Parathyroid adenoma (tissue), 2 donors: ENCODE data around the gene RAPGEF1.

Experiments used
- H2AFZ ChIP-seq: fragments of 300-600 bp; sonication (generic); one replicate; pipeline ENCODE4 v1.7.0; 2017; ENCODE audit warnings: antibody characterized with exemption, mild to moderate bottlenecking
- H3K27ac ChIP-seq: fragments of 300-600 bp; sonication (generic); one replicate; pipeline ENCODE4 v1.7.0; 2017
- H3K27me3 ChIP-seq: fragments of 300-600 bp; sonication (generic); one replicate; pipeline ENCODE4 v1.7.0; 2017; ENCODE audit warnings: low read length; ENCODE audit not compliant: control insufficient read depth, insufficient read depth
- H3K36me3 ChIP-seq: fragments of 300-600 bp; sonication (generic); one replicate; pipeline ENCODE4 v1.7.0; 2017; ENCODE audit warnings: low read length; ENCODE audit not compliant: control insufficient read depth, insufficient read depth
- H3K4me1 ChIP-seq: fragments of 300-600 bp; sonication (generic); one replicate; pipeline ENCODE4 v1.7.0; 2017; ENCODE audit warnings: control low read depth
- H3K4me2 ChIP-seq: fragments of 300-600 bp; sonication (generic); one replicate; pipeline ENCODE4 v1.7.0; 2017; ENCODE audit warnings: low read length
- H3K4me3 ChIP-seq: fragments of 300-600 bp; sonication (generic); one replicate; pipeline ENCODE4 v1.7.0; 2017; ENCODE audit warnings: low read depth, low read length
- H3K79me2 ChIP-seq: fragments of 300-600 bp; sonication (generic); one replicate; pipeline ENCODE4 v1.7.0; 2017; ENCODE audit warnings: control low read depth
- H3K9ac ChIP-seq: fragments of 300-600 bp; sonication (generic); one replicate; pipeline ENCODE4 v1.7.0; 2017; ENCODE audit warnings: mild to moderate bottlenecking
- H3K9me3 ChIP-seq: fragments of 300-600 bp; sonication (generic); one replicate; pipeline ENCODE4 v1.7.0; 2017; ENCODE audit warnings: low read length; ENCODE audit not compliant: control insufficient read depth
- CTCF ChIP-seq: fragments of 300-600 bp; sonication (generic); IDR thresholded peaks from one replicate; pipeline ENCODE4 v1.7.0; 2017; ENCODE audit warnings: antibody characterized with exemption, mild to moderate bottlenecking
- donor health status: primary hyperparathyroidism.

The RAPGEF1 gene

DNA sequence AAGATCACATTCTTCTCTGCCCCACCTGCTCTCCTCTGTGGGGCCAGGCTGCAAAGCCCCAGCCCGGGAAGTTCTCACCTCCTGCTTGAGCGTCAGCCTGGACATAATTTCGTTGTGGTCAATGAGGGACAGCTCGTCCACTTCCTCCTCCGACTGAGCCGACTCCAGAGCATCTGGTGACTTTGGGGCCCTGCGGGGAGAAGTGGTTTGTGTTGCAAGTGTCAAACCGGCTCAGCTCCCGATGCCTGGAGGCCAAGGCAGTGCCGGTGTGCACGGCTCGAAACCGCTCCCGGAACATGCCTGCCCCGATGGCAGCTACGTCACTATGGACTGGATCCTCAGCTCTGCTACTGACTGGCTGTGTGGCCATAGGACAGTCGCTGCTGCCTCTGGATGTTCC lies 141.8 kb downstream of the RAPGEF1 start:
- TF ChIP-seq CTCF = no peak
- no peak overlapping the region for H2AFZ ChIP-seq
- no peak overlapping the region for H3K4me3 ChIP-seq
- H3K27me3 ChIP-seq = no peaks in the 10 kb centered on the region
- H3K79me2 ChIP-seq = no peaks in the 10 kb centered on the region
- no peaks in the 10 kb centered on the region for H3K36me3 ChIP-seq
- H3K4me1 ChIP-seq = no peaks in the 10 kb centered on the region
- no peak overlapping the region for H3K9ac ChIP-seq
- no peak overlapping the region for H3K4me2 ChIP-seq
- no peak overlapping the region for H3K27ac ChIP-seq
- no peaks in the 10 kb centered on the region for H3K9me3 ChIP-seq

GRCh38 chr9:131597246-131597645 lies 142.6 kb downstream of the RAPGEF1 start:
- Histone ChIP-seq H3K36me3 (no peaks in the 10 kb centered on the region), H3K27me3 (no peaks in the 10 kb centered on the region), H2AFZ (no peak overlapping the region), H3K27ac (no peak overlapping the region), H3K4me2 (no peak overlapping the region), H3K4me1 (no peaks in the 10 kb centered on the region), H3K79me2 (no peaks in the 10 kb centered on the region), H3K4me3 (no peak overlapping the region), H3K9me3 (no peaks in the 10 kb centered on the region), H3K9ac (no peak overlapping the region)
- no peak for TF ChIP-seq CTCF

- no peak overlapping the region for H3K4me3 ChIP-seq
- H2AFZ ChIP-seq = no peak overlapping the region
- no peaks in the 10 kb centered on the region for H3K9me3 ChIP-seq
- no peaks in the 10 kb centered on the region for H3K36me3 ChIP-seq
- H3K9ac ChIP-seq = no peak overlapping the region
- H3K4me2 ChIP-seq = no peak overlapping the region
- TF ChIP-seq CTCF = no peak
- H3K27ac ChIP-seq = no peak overlapping the region
- no peaks in the 10 kb centered on the region for H3K4me1 ChIP-seq
- H3K27me3 ChIP-seq = no peaks in the 10 kb centered on the region
- no peaks in the 10 kb centered on the region for H3K79me2 ChIP-seq
These were observed 143.5 kb downstream of the RAPGEF1 start for GRCh38 chr9:131596430-131596743.

DNA sequence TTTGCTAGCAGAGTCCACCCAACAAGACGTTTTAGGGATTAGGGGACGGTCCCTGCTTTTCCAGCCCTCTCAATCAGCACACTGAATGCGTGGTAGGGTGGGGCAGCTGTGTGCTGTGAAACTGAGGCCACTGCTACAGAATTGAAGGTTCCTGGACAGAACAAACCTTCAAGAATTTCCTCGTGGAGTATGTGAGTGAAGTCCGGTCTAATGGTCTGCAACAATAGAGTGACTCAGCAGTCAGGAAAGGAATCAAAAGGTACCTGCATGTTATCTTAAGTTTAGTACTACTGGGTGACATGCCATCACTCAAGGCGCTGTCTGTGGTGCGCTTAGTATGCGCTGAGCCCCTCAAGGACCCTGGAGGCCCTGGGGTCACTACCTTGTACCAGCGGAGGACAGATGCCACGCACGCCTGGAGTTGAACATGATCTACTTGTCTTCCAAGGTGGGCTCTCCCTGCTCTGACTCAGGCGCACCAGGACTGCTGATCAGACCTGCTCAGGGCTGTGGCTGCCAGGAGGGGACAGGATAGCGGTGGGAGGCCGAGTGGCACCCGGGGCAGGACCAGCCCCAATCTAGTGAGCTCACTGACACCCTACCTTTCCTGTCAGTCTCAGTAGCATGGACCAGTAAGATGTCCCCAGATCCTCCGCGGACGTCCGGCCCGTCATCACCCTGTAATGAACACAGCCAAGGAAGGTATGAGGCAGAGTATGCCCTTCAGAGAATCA lies 144.0 kb downstream of the RAPGEF1 start:
- no peak for TF ChIP-seq CTCF
- no peaks in the 10 kb centered on the region for H3K9me3 ChIP-seq
- no peak overlapping the region for H3K4me2 ChIP-seq
- H3K9ac ChIP-seq = no peak overlapping the region
- no peak overlapping the region for H2AFZ ChIP-seq
- no peaks in the 10 kb centered on the region for H3K27me3 ChIP-seq
- no peak overlapping the region for H3K27ac ChIP-seq
- H3K36me3 ChIP-seq = no peaks in the 10 kb centered on the region
- no peaks in the 10 kb centered on the region for H3K4me1 ChIP-seq
- no peak overlapping the region for H3K4me3 ChIP-seq
- no peaks in the 10 kb centered on the region for H3K79me2 ChIP-seq
